ENCODE measurements around the gene FGD2. TPM values are rescaled to one million over a fixed set of nuclear protein-coding genes. Genes with fewer than 3 reads are reported as not detected.

Gene FGD2
- total and polyA plus RNA-seq, 12 donors: 1.0 to 22.1 (median 2.5) TPM

GRCh38 chr6:36980876-36981619 is 24.4 kb upstream of the FGD2 start:
- no peak for ATAC-seq
- Histone ChIP-seq H3K4me1 (peaks cover 28 to 88% (median 81%) of the 10 kb centered on the region in 9 donors), H3K27me3 (no peaks in the 10 kb centered on the region), H3K9me3 (no peaks in the 10 kb centered on the region), H3K4me3 (no peak overlapping the region), H3K36me3 (peaks cover 0 to 66% (median 22%) of the 10 kb centered on the region in 9 donors), H3K27ac (peak overlapping the region in 4 of 10 donors; percentile 30 to 56 (median 48))
- DNase-seq: no peak
- TF ChIP-seq CTCF (IDR thresholded peaks at IDR 0.05): peak in 3 of 9 donors; percentile 8 to 31 (median 19)
- 61 to 69% methylated on average over 14 of the region's 14 CpGs for WGBS, 2 donors
- intact Hi-C loops (cut with DNase I): loop anchor here in 6 of 10 donors (2.0 to 10.0 kb wide), 6 partner anchors 36 to 436 kb away; partner anchors contain the start of genes C6orf89 (in 4 of the 6) and STK38 (in 1 of the 6)

GRCh38 chr6:36983538-36983937 is 21.9 kb upstream of the FGD2 start:
- H3K27me3 ChIP-seq: no peaks in the 10 kb centered on the region
- DNase-seq: no peak
- 71% methylated on average over 3 of the region's 3 CpGs for WGBS, 2 donors
- no peaks in the 10 kb centered on the region for H3K9me3 ChIP-seq
- ATAC-seq: no peak
- H3K4me1 ChIP-seq: peaks cover 32 to 75% (median 70%) of the 10 kb centered on the region in 9 donors
- H3K36me3 ChIP-seq: peaks cover 0 to 41% (median under 1%) of the 10 kb centered on the region in 9 donors
- intact Hi-C loops (cut with DNase I): loop anchor here in 5 of 10 donors (5.0 to 10.0 kb wide), 5 partner anchors 34 to 439 kb away; partner anchors contain the start of genes C6orf89 (in 3 of the 5) and STK38 (in 1 of the 5)
- peak overlapping the region in 1 of 10 donors; percentile 100 for H3K4me3 ChIP-seq
- peak overlapping the region in 5 of 10 donors; percentile 3 to 100 (median 98) for H3K27ac ChIP-seq
- TF ChIP-seq CTCF (IDR thresholded peaks at IDR 0.05): no peak

GRCh38 chr6:36984581-36985416 is 20.7 kb upstream of the FGD2 start:
- H3K27me3 ChIP-seq: no peaks in the 10 kb centered on the region
- H3K27ac ChIP-seq: peak overlapping the region; percentile 24 to 100 (median 98)
- TF ChIP-seq CTCF (IDR thresholded peaks at IDR 0.05): no peak
- peaks cover 20 to 63% (median 58%) of the 10 kb centered on the region in 9 donors for H3K4me1 ChIP-seq
- H3K4me3 ChIP-seq: peak overlapping the region; percentile 84 to 100 (median 99)
- intact Hi-C loops (cut with DNase I): loop anchor here in 6 of 10 donors (5.0 to 10.0 kb wide), 6 partner anchors 33 to 440 kb away; partner anchors contain the start of genes C6orf89 (in 3 of the 6) and STK38 (in 1 of the 6)
- 5 to 6% methylated on average over 19 of the region's 19 CpGs for WGBS, 2 donors
- no peaks in the 10 kb centered on the region for H3K9me3 ChIP-seq
- ATAC-seq: peak in 6 of 8 donors; percentile 13 to 53 (median 26)
- H3K36me3 ChIP-seq: peaks cover 0 to 29% (median 0%) of the 10 kb centered on the region in 9 donors
- DNase-seq: peak in 1 of 2 donors; percentile 77

- 1 to 2% methylated on average over 15 of the region's 15 CpGs for WGBS, 2 donors
- DNase-seq: no peak
- intact Hi-C loops (cut with DNase I): loop anchor here in 4 of 10 donors (5.0 to 10.0 kb wide), 4 partner anchors 78 to 441 kb away; partner anchors contain the start of genes C6orf89 (in 1 of the 4) and STK38 (in 1 of the 4)
Observed at GRCh38 chr6:36985417-36985807, 20.0 kb upstream of the FGD2 start.

More at GRCh38 chr6:36985417-36985807, 20.0 kb upstream of the FGD2 start:
- Histone ChIP-seq H3K9me3 (no peaks in the 10 kb centered on the region), H3K36me3 (peaks cover 0 to 23% (median 0%) of the 10 kb centered on the region in 9 donors), H3K27ac (peak overlapping the region; percentile 95 to 100 (median 98)), H3K4me1 (peaks cover 20 to 57% (median 52%) of the 10 kb centered on the region in 9 donors), H3K27me3 (no peaks in the 10 kb centered on the region), H3K4me3 (peak overlapping the region; percentile 84 to 100 (median 99))
- no peak for TF ChIP-seq CTCF (IDR thresholded peaks at IDR 0.05)
- no peak for ATAC-seq
